AG04450 (cell line): ENCODE results near the gene ACTMAP. TPM values are rescaled to one million over a fixed set of nuclear protein-coding genes. Genes with fewer than 3 reads are reported as not detected.

Experiments
- CTCF ChIA-PET: fragments of 300-600, 350-600 bp; formaldehyde crosslinking; extraction: SDS; loops from one replicate; lab custom pipeline; 2022; ENCODE audit warnings: antibody characterized with exemption, inconsistent platforms; lab: Charles Lee
- POLR2A ChIA-PET: fragments of 350-600 bp; formaldehyde crosslinking; extraction: SDS; loops from one replicate; lab custom pipeline; 2021; ENCODE audit warnings: antibody characterized with exemption, inconsistent platforms; lab: Yijun Ruan, JAX
- DNase-seq: peaks from one replicate; pipeline ENCODE4 v3.0.0-alpha.2; 2011; ENCODE audit warnings: low read depth, low spot score
- H3K27ac ChIP-seq: one replicate; pipeline ENCODE4 v1.5.1; 2012; ENCODE audit warnings: low read depth, low read length, control low read depth
- H3K27me3 ChIP-seq: one replicate; pipeline ENCODE4 v1.6.0; 2012; ENCODE audit warnings: low read length; ENCODE audit not compliant: control insufficient read depth, insufficient read depth
- H3K4me3 ChIP-seq: 2 replicates; pipeline ENCODE4 v1.5.1; 2011; ENCODE audit warnings: mild to moderate bottlenecking, low read depth, low read length, control low read depth
- H3K9me3 ChIP-seq: 2 replicates; pipeline ENCODE4 v1.5.1; 2012; ENCODE audit warnings: low read length; ENCODE audit not compliant: control insufficient read depth, insufficient read depth
- polyA plus RNA-seq: library from polyadenylated mRNA; depleted of rRNA; stranded (reverse); fragments of >200 nt; gene quantifications from 2 replicates; pipeline ENCODE4 v1.2.3, GENCODE V29; 2011
- TF ChIP-seq, protein P1 (sequence below): IDR thresholded peaks from 2 replicates; pipeline ENCODE4 v1.5.1; 2011; ENCODE audit warnings: low read depth, low read length, control low read depth, inconsistent platforms

The ACTMAP gene
- polyA plus RNA-seq, 1 experiment, result 2.9 TPM

DNA sequence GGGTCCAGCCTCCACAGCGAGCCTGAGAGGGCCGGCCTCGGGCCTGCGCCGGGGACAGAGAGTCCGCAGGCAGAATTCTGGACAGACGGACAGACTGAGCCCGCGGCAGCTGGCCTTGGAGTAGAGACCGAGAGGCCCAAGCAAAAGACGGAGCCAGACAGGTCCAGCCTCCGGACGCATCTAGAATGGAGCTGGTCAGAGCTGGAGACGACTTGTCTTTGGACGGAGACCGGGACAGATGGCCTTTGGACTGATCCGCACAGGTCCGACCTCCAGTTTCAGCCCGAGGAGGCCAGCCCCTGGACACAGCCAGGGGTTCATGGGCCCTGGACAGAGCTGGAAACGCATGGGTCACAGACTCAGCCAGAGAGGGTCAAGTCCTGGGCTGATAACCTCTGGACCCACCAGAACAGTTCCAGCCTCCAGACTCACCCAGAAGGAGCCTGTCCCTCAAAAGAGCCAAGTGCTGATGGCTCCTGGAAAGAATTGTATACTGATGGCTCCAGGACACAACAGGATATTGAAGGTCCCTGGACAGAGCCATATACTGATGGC is 32.9 kb downstream of the ACTMAP start:
- H3K27me3 ChIP-seq, result no peaks in the 10 kb centered on the region
- TF ChIP-seq, protein P1, sequence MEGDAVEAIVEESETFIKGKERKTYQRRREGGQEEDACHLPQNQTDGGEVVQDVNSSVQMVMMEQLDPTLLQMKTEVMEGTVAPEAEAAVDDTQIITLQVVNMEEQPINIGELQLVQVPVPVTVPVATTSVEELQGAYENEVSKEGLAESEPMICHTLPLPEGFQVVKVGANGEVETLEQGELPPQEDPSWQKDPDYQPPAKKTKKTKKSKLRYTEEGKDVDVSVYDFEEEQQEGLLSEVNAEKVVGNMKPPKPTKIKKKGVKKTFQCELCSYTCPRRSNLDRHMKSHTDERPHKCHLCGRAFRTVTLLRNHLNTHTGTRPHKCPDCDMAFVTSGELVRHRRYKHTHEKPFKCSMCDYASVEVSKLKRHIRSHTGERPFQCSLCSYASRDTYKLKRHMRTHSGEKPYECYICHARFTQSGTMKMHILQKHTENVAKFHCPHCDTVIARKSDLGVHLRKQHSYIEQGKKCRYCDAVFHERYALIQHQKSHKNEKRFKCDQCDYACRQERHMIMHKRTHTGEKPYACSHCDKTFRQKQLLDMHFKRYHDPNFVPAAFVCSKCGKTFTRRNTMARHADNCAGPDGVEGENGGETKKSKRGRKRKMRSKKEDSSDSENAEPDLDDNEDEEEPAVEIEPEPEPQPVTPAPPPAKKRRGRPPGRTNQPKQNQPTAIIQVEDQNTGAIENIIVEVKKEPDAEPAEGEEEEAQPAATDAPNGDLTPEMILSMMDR, result no peak
- CTCF ChIA-PET, result interaction anchor here (1.1 to 2.1 kb wide), 2 partner anchors 61 to 83 kb away, joined by 3 to 5 read pairs; partner anchors contain the start of gene RAB4B
- no peak for DNase-seq
- POLR2A ChIA-PET, result interaction anchor here (0.5 to 2.3 kb wide), 9 partner anchors 27 to 77 kb away, joined by 3 to 20 read pairs (median 7); partner anchors contain the start of genes ACTMAP, NUMBL, RAB4B and SNRPA
- H3K27ac ChIP-seq, result peak overlapping the region; percentile 83
- peak overlapping the region; percentile 89 for H3K4me3 ChIP-seq
- H3K9me3 ChIP-seq, result no peaks in the 10 kb centered on the region

DNA sequence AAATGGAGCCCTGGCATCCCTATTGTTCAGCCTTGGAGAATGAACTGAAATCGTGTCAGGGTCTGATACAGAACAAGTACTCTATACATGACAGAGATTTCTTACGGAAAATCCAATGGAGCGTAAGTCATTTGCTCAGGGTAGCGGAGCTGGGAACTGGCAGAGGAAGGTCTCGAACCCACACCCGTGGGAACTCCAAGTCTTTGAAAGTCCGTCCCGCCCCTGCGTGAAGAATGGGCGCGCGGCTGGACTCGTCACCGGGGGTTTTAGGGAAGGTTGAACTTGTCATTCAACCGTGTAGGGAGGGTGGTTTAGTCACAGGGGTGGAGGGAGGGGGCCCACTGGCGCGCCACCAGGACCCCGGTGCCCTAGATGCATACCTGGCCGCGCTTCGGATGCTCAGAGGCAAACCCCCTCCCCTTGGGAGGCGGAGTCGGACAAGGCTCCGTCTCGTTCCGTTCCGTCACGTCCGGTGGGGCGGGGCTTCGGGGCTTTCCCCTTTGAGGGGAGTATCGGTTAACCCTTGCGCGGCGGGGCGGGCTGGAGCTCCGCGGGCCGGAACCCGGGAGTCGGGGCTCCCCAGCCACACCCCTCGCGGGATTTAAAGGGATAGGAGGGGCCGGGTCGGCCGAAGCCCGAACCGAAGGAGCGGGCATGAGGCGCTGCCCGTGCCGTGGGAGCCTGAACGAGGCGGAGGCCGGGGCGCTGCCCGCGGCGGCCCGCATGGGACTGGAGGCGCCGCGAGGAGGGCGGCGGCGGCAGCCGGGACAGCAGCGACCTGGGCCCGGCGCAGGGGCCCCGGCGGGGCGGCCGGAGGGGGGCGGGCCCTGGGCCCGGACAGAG is 33.6 kb downstream of the ACTMAP start, which contains the start of the genes COQ8B and ITPKC:
Gene COQ8B, minus strand, starts transcription at position 405 of the 843 bp plus-strand sequence. CDS start 2,254 bp downstream, outside the sequence.
Gene ITPKC, plus strand, starts transcription at position 631 of the 843 bp plus-strand sequence. Its CDS starts 24 bp downstream, at position 655.
- TF ChIP-seq, protein P1, result no peak
- Histone ChIP-seq H3K4me3 (peak within 1 kb of the TSS; percentile 89), H3K9me3 (no peaks in the 10 kb centered on the region), H3K27ac (peak within 1 kb of the TSS; percentile 100), H3K27me3 (no peaks in the 10 kb centered on the region)
- DNase-seq, result peak; percentile 91
- ChIA-PET POLR2A (interaction anchor here (0.6 to 2.3 kb wide), 8 partner anchors 26 to 76 kb away, joined by 3 to 20 read pairs (median 8); partner anchors contain the start of genes ACTMAP, NUMBL, RAB4B and SNRPA), CTCF (interaction anchor here (0.6 to 2.1 kb wide), 4 partner anchors 18 to 82 kb away, joined by 3 to 5 read pairs (median 4); partner anchors contain the start of gene RAB4B)

DNA sequence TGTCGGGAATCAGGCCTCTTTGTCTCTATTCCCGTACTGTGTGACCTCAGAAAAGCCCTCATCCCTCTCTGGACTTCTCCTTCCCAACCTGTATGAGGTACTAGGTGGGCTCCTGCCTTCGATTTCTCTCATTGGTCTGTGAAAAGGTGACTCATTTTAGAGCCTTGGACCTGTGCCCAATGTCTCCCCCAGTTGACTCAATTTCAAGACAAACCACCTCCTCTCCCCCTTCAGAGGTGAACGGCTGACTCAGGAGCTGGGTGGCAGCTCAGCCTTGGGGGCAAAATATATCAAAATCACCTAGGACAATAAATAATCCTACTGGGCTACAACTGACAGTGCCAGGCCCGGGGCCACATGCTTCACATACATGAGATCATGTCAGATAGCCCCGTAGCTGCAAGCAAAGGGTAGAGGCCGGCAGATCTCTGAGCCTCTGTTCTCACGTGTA is 34.2 kb downstream of the ACTMAP start:
- ChIA-PET POLR2A (interaction anchor here (1.5 to 2.3 kb wide), 5 partner anchors 25 to 62 kb away, joined by 3 to 20 read pairs (median 17); partner anchors contain the start of genes ACTMAP, NUMBL, RAB4B and SNRPA), CTCF (interaction anchor here (2.1 kb wide), 1 partner anchor 82 kb away, joined by 5 read pairs; no protein-coding TSS in a partner anchor)
- TF ChIP-seq, protein P1, result no peak
- Histone ChIP-seq H3K27ac (peak overlapping the region; percentile 100), H3K4me3 (peak overlapping the region; percentile 89), H3K27me3 (no peaks in the 10 kb centered on the region), H3K9me3 (no peaks in the 10 kb centered on the region)
- DNase-seq, result peak; percentile 6

DNA sequence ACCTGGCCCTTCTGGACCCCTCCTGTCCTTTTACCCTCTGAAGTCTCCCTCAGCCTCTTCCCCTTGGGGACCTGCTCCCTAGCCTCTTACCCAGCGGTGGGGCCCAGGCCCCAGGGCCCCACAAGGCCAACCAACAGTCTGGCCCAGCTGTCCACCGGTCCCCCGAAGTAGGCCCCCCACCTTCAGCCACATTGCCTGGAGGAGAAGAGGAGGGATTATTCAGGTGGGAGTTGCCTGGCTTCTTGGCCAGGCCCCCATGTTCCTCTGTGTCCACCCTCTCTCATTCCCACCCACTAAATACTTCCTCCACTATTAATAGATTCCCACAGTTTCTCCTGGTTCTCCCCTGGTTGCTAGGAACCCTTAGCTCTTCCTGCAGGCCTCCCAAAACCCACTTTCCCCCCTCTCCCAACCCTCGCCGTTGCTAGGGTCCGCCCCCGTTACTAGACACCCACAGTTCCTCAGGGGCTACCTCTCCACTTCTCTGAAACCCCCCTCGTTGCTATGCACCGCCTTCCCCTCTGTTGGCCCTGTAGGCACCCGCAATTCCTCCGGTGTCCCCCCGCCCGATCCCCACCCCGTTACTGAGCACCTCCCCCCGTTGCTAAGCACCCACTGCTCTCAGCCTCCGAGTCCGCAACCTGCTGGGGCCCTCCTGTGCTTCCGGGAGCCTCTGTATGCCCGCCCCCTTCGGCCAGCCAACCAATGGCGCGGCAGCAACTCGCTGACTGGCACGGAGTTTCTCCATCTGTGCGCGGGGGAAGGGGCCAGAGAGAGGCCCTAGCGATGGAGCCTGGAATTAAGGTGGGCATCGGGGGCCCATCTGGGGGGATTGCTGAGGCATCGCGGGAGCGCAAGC is 35.6 kb downstream of the ACTMAP start:
- TF ChIP-seq, protein P1, result no peak
- peak; percentile 81 for DNase-seq
- Histone ChIP-seq H3K4me3 (peak overlapping the region; percentile 70), H3K9me3 (no peaks in the 10 kb centered on the region), H3K27me3 (no peaks in the 10 kb centered on the region), H3K27ac (peak overlapping the region; percentile 100)
- CTCF ChIA-PET, result no interaction called here
- POLR2A ChIA-PET, result interaction anchor here (0.7 kb wide), 1 partner anchor 21 kb away, joined by 5 read pairs; no protein-coding TSS in a partner anchor
